ENCODE results near the gene C6orf118.

DNA sequence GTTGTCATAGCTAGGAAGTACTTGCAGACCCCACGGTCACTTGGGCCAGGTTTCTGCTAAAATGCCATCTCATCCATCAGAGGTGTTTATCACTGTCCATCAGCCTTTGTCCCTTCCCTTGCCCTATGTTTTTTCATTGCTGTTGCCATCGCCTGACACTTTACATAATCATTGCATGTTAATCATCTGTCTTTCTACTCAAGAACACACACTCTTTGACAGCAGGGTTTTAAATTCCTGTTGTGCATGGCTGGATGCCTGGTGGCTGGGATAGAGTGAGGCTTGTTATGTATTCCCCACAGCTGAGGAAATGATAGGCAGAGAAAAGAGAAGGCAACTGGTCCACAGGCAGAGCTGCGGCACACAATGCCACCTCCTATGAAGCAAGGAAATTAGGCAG is 11.7 kb upstream of the C6orf118 start:
- no peak for TF ChIP-seq EZH2phosphoT487 (IDR thresholded peaks at IDR 0.05)
- TF ChIP-seq EZH2 (IDR thresholded peaks at IDR 0.05) = no peak
